Sigmoid colon (tissue), 7 donors: ENCODE results near the gene FUBP3. TPM values are rescaled to one million over a fixed set of nuclear protein-coding genes. Genes with fewer than 3 reads are reported as not detected.

Source experiments
- DNase-seq: peaks from one replicate; pipeline ENCODE4 v3.0.0-alpha.2; 2019
- H3K27ac ChIP-seq, 4 donors: fragments of 200-600 bp; sonication (generic); one replicate each; pipeline ENCODE4 v1.5.1; 2016 to 2019; ENCODE audit warnings: mild to moderate bottlenecking in 1 of 4
- H3K27me3 ChIP-seq, 3 donors: fragments of 200-600 bp; sonication (generic); one replicate each; pipeline ENCODE4 v1.5.1; 2019; ENCODE audit warnings: mild to moderate bottlenecking in 1 of 3
- H3K36me3 ChIP-seq, 4 donors: fragments of 200-600 bp; sonication (generic); one replicate each; pipeline ENCODE4 v1.5.1; 2016 to 2019
- H3K4me1 ChIP-seq, 4 donors: fragments of 200-600 bp; sonication (generic); one replicate each; pipeline ENCODE4 v1.5.1; 2017 to 2019
- H3K4me3 ChIP-seq, 4 donors: fragments of 200-600 bp; sonication (generic); one replicate each; pipeline ENCODE4 v1.5.1; 2017 to 2019; ENCODE audit warnings: mild to moderate bottlenecking in 2 of 4, moderate library complexity in 1 of 4
- H3K9me3 ChIP-seq, 4 donors: fragments of 200-600 bp in 3 of 4; sonication (generic) in 3 of 4; one replicate each; pipeline versions ENCODE4 v1.5.1 to v1.6.1; 2013 to 2019
- CTCF ChIP-seq, 4 experiments: fragments of 450-650 bp in 3 of 4; fragments of 200-600 bp in 1 of 4; IDR thresholded peaks; one replicate each; pipeline ENCODE4 v1.5.1; 2016 to 2019; ENCODE audit warnings: antibody characterized with exemption in 4 of 4, mild to moderate bottlenecking in 3 of 4, moderate library complexity in 2 of 4
- EP300 ChIP-seq, 4 donors: sonication (generic); formaldehyde crosslinking; IDR thresholded peaks; one replicate each; pipeline ENCODE4 v1.6.1; 2017; ENCODE audit warnings: antibody characterized with exemption in 4 of 4
- POLR2A ChIP-seq, 2 donors: fragments of 450-650 bp; IDR thresholded peaks; one replicate each; pipeline ENCODE4 v1.6.1; 2016; ENCODE audit warnings: antibody characterized with exemption in 2 of 2, mild to moderate bottlenecking in 2 of 2, moderate library complexity in 2 of 2
- POLR2AphosphoS5 ChIP-seq, 4 donors: sonication (generic); formaldehyde crosslinking; IDR thresholded peaks; one replicate each; pipeline ENCODE4 v1.6.1; 2017; ENCODE audit warnings: antibody characterized with exemption in 4 of 4
- WGBS, 2 donors: extraction: QIAGEN DNeasy Blood & Tissue Kit; methylation state at CpG; one replicate each; pipeline ENCODE4 v1.1.7; 2013; 5-methylcytosine and 5-hydroxymethylcytosine counted together
- intact Hi-C: fragments of 100-400 bp; cut with DNase I; formaldehyde crosslinking; loops from one replicate; pipeline ENCODE4 v1.15.1; 2023
- polyA plus RNA-seq, 3 donors: library from polyadenylated mRNA; stranded (reverse); fragments of 200-250 nt; gene quantifications; one replicate each; pipeline ENCODE4 v1.2.3, GENCODE V29; 2013
- total RNA-seq, 4 donors: library from RNA; depleted of rRNA; stranded (reverse); fragments of >200 nt; gene quantifications; one replicate each; pipeline ENCODE4 v1.1.0, GENCODE V29; 2016
- donor health status: healthy with polysubstance abuse.
- donor health status: Bipolar disorder and iron deficiency.
- donor health status: healthy.

The FUBP3 gene
- total and polyA plus RNA-seq, 7 donors, result 19.4 to 44.4 (median 41.3) TPM

DNA sequence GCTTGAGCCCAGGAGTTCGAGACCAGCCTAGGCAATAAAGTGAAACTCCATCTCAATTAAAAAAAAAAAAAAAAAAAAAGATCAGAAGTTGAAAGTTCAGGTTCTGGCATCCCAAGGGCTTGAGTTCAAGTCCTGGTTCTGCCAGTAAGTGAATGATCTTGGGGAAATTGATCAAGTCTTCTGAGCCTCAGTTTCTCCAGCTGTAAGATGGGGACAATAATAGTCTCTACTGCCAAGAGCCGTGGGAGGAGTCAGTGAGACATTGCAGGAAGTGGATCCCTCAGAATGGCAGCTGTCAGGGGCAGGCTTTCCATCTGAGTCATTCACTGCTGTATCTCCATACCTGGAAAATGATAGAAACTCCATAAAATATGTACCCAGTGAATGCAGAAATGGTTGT lies 37.8 kb upstream of the FUBP3 start:
- Histone ChIP-seq H3K4me1 (no peaks in the 10 kb centered on the region), H3K36me3 (no peaks in the 10 kb centered on the region), H3K9me3 (no peaks in the 10 kb centered on the region), H3K27me3 (peaks cover 6 to 61% (median 40%) of the 10 kb centered on the region in 3 donors), H3K27ac (no peak overlapping the region), H3K4me3 (no peak overlapping the region)
- intact Hi-C loops, result no loop called here
- DNase-seq, result no peak
- WGBS, 2 donors, result 24 to 63% methylated on average over 2 of the region's 2 CpGs
- TF ChIP-seq EP300 (IDR thresholded peaks at IDR 0.05), result no peak
- TF ChIP-seq POLR2AphosphoS5 (IDR thresholded peaks at IDR 0.05), result no peak
- no peak for TF ChIP-seq POLR2A (IDR thresholded peaks at IDR 0.05)
- TF ChIP-seq CTCF (IDR thresholded peaks at IDR 0.05), result no peak

DNA sequence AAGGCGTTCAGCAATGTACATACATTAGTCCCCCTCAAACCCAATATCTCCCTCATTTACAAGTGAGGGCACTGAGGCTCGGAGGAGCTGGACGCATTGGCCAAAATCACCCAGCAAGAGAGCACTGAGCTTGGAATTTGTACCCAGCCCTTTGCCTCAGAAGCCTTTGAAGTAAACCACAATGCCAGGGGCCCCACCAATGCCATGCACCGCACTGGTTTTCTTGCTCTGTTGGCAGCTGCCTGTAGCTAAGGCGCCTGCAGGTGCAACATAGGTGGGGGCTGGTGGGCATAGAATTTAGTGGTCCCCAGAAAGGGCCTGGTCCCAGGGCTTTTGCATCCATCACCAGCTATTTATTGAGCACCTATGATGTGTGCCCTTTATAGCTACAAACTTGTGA lies 37.3 kb upstream of the FUBP3 start:
- Histone ChIP-seq H3K36me3 (no peaks in the 10 kb centered on the region), H3K27me3 (peaks cover 1 to 56% (median 34%) of the 10 kb centered on the region in 3 donors), H3K9me3 (no peaks in the 10 kb centered on the region), H3K4me3 (no peak overlapping the region), H3K4me1 (no peaks in the 10 kb centered on the region), H3K27ac (no peak overlapping the region)
- intact Hi-C loops, result no loop called here
- 65 to 80% methylated on average over 5 of the region's 5 CpGs for WGBS, 2 donors
- no peak for TF ChIP-seq POLR2A (IDR thresholded peaks at IDR 0.05)
- TF ChIP-seq EP300 (IDR thresholded peaks at IDR 0.05), result no peak
- no peak for TF ChIP-seq POLR2AphosphoS5 (IDR thresholded peaks at IDR 0.05)
- TF ChIP-seq CTCF (IDR thresholded peaks at IDR 0.05), result no peak
- DNase-seq, result no peak

DNA sequence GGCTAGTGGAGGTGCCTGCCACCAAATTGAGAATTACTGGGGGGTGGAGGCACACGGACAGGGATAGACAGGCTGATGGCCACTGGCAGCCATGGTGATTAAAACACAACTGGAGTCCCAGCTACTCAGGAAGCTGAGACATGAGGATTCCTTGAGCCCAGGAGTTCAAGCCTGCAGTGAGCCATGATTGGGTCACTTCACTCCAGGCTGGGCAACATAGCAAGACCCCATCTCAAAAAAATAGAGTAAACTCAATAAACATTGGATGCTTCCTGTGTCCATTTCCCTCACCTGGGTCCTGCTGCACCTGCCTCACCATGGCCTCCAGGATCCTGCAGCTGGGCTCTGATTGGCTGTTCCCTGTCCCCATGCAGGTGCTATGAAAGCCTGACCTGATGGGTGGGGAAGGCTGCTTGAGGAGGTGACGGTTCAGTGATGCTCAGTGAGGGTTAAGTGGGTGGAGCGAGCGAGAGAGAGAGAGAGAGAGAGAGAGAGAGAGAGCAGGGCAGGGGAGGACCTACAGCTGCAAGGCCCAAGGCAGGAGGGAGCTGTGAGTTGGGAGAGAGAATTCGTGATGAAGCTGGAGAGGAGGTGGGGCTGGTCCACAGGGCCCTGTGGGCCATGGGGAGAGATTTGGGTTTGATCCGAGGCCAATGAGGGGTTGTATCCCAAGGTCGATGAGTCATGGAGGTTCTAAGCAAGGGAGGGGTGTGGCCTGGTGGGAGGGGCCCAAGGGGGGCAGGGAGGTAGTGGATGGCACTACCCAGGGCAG lies 36.7 kb upstream of the FUBP3 start:
- 43 to 59% methylated on average over 7 of the region's 7 CpGs for WGBS, 2 donors
- intact Hi-C loops, result no loop called here

DNA sequence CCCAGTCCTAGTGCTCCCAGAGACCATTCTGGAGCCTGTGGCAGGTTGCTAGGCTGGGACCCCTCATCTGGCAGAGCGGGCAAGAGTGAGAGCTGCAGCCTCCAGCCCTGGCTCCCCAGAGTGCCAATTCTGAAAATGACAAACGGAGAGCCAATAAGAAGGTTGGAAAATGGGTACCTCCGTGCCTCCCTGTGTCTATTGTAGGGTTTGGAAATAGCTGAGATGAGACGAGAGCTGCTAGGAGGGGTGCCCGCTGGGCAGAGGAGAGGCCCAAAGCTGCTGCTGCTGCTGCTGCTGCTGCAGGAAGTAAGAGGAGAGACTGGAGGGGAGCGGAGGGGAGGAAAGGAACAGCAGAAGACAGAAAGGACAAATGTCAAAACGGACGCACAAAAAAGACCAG lies 36.0 kb upstream of the FUBP3 start:
- Histone ChIP-seq H3K27ac (no peak overlapping the region), H3K36me3 (no peaks in the 10 kb centered on the region), H3K9me3 (no peaks in the 10 kb centered on the region), H3K4me3 (no peak overlapping the region), H3K27me3 (peaks cover 0 to 42% (median 24%) of the 10 kb centered on the region in 3 donors), H3K4me1 (no peaks in the 10 kb centered on the region)
- no peak for TF ChIP-seq POLR2AphosphoS5 (IDR thresholded peaks at IDR 0.05)
- TF ChIP-seq POLR2A (IDR thresholded peaks at IDR 0.05), result no peak
- TF ChIP-seq EP300 (IDR thresholded peaks at IDR 0.05), result no peak
- no peak for TF ChIP-seq CTCF (IDR thresholded peaks at IDR 0.05)
- WGBS, 2 donors, result 69 to 74% methylated on average over 8 of the region's 8 CpGs
- intact Hi-C loops, result no loop called here
- DNase-seq, result no peak

More for the DNA sequence above, 36.7 kb upstream of the FUBP3 start:
- TF ChIP-seq EP300 (IDR thresholded peaks at IDR 0.05) (no peak), CTCF (IDR thresholded peaks at IDR 0.05) (no peak), POLR2AphosphoS5 (IDR thresholded peaks at IDR 0.05) (no peak), POLR2A (IDR thresholded peaks at IDR 0.05) (no peak)
- no peak for DNase-seq
- no peak overlapping the region for H3K27ac ChIP-seq
- H3K4me1 ChIP-seq, result no peaks in the 10 kb centered on the region
- no peak overlapping the region for H3K4me3 ChIP-seq
- H3K36me3 ChIP-seq, result no peaks in the 10 kb centered on the region
- H3K27me3 ChIP-seq, result peaks cover 0 to 50% (median 28%) of the 10 kb centered on the region in 3 donors
- H3K9me3 ChIP-seq, result no peaks in the 10 kb centered on the region
